DND-41 (cell line): ENCODE results near the gene FTO.

Source experiments
- CTCF ChIP-seq: IDR thresholded peaks from 2 replicates; pipeline ENCODE4 v1.5.1; 2012; ENCODE audit warnings: borderline replicate concordance, low read length, moderate library complexity, mild to moderate bottlenecking; ENCODE audit not compliant: poor library complexity, severe bottlenecking; ENCODE audit errors: extremely low read depth
- EZH2 ChIP-seq: IDR thresholded peaks from 3 replicates; pipeline ENCODE4 v1.6.1; 2012; ENCODE audit warnings: borderline replicate concordance, low read depth, mild to moderate bottlenecking, moderate library complexity, low read length, inconsistent platforms; ENCODE audit not compliant: severe bottlenecking

GRCh38 chr16:53910990-53911389 is 207.0 kb downstream of the FTO start:
- no peak for TF ChIP-seq CTCF
- TF ChIP-seq EZH2: no peak
